Endometrial microvascular endothelial cells (primary cell): ENCODE results near the gene UGT2B7. TPM values are rescaled to one million over a fixed set of nuclear protein-coding genes. Genes with fewer than 3 reads are reported as not detected.
"Not testable (repeated sequence)": the region's sequence is repeated elsewhere in the genome, so short reads cannot be mapped to it uniquely, and the experiment has no call there.

Experiments
- in situ Hi-C: cut with HindIII; loops from 2 replicates; pipeline ENCODE4 v1.10.0; 2017; ENCODE audit warnings: low sequenced_read_pairs, low pct_unique_long_range_greater_than_20kb; ENCODE audit errors: inconsistent ontology term
- total RNA-seq: library from RNA; depleted of rRNA; stranded (reverse); fragments of >200 nt; gene quantifications from one replicate; pipeline ENCODE4 v1.2.3, GENCODE V29; 2015; ENCODE audit errors: inconsistent ontology term

UGT2B7 gene
- total RNA-seq = not detected

DNA sequence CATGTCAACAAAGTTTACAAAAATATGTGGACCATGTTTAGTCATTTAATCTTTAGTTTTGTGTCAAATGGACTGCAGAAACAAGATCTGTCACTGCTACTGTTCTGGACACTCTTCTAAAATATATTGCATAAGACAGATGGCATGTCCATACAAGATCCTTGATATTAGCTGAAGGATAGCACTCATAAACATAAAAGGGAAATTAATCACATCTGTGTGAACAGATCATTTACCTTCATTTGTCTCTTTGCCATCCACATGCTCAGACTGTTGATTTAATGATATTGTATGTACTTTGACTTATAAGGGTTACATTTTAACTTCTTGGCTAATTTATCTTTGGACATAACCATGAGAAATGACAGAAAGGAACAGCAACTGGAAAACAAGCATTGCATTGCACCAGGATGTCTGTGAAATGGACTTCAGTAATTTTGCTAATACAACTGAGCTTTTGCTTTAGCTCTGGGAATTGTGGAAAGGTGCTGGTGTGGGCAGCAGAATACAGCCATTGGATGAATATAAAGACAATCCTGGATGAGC lies at the start of gene UGT2B7:
Gene UGT2B7 (plus strand): TSS at position 364 of the 546 bp plus-strand sequence. CDS start 47 bp downstream, at position 411.
- in situ Hi-C loops = no loop called here

DNA sequence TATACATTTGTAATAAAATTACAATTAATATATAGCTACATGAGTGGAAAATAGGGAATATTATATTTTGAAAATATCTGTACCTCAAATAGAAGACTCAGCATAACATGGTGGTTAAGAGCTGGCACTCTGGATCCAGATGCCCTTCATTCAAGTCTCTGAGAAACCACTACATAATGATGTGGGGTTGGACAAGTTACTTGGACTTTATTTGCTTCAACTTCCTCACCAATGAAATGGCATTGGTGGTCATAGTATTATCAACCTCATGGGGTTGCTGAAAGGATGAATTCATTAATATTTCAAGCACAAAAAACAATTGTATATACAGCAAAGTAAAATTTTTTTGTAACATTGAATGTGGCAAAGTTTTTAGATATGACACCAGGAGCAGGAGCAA lies 46.4 kb upstream of the UGT2B7 start:
- in situ Hi-C loops = no loop called here

DNA sequence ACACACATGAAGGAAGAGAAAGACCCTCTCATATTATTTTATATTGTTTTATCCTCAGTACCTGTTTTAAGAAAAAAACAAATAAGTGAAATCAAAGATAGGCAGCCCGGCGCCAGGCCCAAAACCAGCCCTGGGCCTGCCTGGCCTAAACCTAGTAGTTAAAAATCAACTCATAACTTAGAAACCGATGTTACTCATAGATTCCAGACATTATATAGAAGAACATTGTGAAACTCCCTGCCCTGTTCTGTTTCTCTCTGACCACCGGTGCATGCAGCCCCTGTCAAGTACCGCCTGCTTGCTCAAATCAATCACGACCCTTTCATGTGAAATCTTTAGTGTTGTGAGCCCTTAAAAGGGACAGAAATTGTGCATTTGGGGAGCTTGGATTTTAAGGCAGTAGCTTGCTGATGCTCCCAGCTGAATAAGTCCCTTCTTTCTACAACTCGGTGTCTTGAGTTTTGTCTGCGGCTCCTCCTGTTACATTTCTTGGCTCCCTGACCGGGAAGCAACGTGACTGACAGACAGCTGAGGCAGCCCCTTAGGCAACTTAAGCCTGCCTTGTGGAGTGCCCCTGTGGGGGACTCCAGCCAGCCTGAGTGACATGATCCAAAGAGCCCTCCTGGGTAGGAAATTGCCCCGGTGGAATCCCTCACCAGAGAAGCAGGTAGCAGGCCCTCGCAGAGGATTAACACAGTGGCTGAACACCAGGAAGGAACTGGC lies 45.3 kb upstream of the UGT2B7 start:
- in situ Hi-C loops = not testable (repeated sequence)

DNA sequence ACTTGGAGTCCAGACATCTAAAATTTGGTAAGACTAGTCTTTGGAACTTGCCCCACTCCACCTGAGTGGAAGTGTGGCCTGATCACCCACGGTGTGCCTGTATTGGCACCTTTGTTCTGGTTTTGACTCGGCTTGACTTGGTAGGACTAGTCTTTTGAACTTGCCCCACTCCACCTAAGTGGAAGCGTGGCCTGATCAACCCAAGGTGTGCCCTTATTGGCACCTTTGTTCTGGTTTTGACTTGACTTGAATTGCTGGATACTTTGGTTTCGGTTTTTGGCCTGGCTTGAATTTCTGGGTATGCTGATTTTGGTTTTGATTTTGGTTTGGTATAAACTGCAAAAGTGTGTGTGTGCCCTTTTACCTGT lies 44.7 kb upstream of the UGT2B7 start:
- in situ Hi-C loops = no loop called here

DNA sequence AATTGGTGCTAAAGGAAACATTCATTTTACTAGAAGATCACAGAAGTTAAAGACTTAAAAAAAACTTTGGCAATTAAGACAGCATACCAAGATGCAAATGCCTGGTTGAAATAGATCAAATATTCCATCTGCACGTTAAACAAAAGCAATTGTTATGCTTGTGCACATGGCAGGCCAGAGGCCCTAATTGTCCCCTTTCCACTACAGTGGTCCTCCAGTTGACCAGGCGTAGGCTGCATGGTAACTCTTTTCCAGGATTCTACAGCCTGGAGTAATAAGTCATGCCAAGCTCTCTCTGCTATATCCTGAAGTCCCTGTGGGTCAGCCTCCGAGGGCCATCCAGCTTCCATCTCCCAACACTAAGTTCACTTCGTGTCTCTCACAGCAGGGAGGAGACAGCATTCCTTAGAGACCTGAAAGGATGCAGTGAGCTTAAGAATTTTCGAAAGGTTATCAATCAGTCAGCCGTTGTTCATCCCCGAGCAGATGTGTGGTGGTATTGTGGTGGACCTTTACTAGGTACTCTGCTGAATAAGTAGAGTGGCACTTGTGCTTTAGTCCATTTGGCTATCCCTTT lies 42.9 kb upstream of the UGT2B7 start:
- in situ Hi-C loops = not testable (repeated sequence)

DNA sequence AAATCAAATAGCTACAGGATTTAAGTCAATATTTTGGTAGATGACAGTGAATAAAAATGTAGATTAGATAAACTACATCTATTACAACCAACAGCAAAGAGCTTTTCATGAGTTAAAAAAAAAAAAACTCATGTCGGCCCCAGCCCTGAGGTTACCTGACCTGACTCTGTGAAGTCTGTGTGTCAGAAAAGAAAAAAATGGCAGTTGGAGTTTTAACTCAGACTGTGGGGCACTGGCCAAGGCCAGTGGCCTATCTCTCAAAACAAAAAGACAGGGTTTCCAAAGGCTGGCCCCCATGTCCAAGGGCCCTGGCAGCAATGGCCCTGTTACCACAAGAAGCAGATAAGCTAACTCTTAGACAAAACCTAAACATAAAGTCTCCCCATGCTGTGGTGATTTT lies 42.2 kb upstream of the UGT2B7 start:
- in situ Hi-C loops = not testable (repeated sequence)

DNA sequence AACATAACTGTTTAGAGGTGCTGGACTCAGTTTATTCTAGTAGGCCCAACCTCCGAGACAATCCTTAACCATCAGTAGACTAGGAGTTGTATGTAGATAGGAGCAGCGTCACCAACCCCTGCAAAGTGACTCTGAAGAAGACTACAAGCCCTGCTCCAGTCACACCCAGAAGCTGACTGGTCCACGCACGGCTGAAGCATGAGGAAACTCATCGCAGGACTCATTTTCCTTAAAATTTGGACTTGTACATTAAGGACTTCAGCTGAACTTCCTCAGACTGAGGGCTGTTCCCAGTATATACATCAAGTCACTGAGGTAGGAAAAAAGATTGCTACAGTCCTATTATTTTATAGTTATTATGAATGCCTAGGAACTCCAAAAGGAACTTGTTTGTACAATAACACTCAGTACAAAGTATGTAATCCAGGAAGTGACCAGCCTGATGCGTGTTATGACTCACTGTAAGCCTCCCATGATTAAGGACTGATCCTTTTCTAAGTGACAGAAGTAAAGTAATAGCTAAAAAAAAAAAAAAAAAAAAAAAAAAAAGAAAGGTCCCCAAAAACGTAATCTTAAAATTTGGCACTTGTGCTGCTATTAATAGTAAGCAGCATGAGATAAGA lies 41.6 kb upstream of the UGT2B7 start:
- in situ Hi-C loops = no loop called here

DNA sequence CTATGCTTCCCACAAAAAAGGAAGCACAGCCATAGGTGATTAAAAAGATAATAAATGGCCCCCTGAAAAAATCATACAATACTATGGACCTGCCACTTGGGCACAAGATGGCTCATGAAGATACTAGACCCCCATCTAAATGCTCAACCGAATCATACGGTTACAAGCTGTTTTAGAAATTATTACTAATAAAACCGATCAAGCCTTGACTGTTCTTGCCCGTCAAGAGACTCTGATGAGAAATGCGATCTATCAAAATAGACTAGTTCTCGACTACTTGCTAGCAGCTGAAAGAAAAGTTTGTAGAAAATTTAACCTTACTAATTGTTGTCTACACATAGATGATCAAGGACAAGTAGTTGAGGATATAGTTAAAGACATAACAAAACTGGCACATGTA lies 40.1 kb upstream of the UGT2B7 start:
- in situ Hi-C loops = no loop called here

DNA sequence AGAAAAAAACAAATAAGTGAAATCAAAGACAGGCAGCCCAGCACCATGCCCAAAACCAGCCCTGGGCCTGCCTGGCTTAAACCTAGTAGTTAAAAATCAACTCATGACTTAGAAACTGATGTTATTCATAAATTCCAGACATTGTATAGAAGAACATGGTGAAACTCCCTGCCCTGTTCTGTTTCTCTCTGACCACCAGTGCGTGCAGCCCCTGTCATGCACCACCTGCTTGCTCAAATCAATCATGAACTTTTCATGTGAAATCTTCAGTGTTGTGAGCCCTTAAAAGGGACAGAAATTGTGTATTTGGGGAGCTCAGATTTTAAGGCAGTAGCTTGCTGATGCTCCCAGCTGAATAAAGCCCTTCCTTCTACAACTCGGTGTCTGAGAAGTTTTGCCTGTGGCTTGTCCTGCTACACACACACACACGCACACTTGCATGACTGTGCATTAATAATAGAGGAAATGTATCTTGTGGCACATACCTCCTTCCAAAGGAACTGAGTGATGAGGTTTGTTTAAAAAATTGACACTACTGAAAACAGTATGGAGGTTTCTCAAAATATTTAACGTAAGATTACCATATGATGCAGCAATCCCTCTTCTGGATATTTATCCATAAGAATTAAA lies 39.2 kb upstream of the UGT2B7 start:
- in situ Hi-C loops = no loop called here

DNA sequence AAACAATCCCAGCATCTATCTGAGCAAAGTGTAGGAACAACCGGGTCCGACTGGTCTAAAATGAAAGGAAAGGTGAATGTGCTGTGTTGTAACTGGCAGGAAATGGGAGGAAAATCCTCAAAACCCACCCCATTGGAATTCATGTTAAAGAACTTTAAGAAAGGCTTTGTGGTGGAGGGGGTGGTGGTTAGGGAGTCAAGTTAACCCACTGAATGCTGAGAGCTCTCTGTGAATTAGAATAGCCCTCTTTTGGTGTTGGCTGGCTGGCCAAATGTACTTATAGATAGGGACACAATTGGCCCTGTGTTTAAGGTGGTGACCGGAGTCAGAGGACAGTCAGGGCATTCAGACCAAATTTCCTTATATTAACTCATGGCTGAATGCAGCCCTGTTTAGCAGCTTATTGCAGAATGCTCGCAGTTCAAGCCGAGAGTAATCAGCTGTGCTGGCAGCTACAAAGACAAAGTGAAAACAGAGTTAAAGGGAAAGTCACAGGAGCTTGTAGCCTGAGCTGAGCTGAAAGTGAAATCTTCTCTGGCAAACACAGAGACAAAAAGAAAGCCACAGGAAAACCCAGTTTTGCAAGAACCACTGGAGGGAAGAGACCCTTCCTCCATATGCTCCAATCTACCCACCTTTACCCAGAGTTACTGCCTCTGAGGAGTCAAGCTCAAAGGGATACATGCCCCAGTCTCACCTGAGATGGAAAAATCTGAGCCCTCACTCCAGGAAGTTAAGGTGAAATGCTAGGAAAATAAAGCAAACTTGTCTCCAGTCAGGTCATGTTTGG lies 38.5 kb upstream of the UGT2B7 start:
- in situ Hi-C loops = no loop called here

DNA sequence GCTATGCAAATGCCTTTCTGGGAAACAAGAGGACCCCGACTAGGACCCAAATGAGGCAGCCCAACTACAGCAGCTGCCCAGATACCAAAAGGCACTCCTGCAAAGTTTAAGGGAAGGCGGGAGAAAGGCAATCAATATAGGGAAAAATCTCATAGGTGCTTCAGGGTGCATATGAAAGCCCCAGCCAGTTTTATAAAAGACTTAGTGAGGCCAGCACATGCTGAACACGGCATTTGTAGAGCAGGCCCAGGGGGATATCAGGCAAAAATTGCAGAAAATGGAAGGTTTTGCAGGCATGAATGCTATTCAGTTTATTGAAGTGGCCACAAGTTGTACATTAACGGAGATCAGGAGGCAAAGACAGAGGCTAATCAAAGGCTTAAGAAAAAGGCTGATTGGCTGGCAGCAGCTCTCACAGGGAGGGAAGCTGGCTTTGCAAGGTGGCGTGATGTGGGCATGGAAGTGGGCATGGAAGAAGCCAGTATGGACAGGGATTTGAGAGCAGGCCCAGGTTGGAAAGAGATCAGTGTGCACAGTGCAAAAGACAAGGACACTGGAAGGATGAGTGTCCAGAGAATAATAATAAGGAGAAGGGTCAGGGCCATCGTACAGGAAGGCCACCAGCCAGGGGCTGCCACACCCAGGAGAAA lies 37.7 kb upstream of the UGT2B7 start:
- in situ Hi-C loops = no loop called here

DNA sequence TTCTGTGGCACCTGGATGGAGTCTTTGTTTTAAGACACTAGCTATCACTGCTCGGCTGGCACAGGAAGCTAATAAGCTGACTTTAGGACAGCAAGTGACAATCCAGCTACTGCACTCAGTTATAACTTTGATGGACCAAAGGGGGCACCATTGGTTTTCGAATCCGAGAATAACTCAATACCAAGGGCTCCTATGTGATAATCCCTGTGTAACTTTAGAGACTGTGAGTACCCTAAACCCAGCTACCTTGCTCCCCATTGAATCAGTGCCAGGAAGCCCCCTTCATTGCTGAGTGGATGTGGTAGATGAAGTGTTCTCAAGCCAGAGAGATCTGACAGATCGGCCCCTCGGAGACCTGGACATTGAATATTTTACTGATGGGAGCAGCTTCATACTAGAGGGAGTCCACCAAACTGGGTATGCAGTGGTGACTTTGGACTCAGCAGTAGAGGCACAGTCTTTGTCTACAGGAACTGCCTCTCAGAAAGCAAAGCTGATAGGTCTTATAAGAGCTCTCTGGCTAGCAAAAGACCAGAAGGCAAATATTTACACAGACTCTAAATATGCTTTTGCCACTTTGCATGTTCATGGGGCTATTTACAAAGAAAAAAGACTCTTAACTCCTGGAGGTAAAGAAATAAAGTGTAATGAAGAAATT lies 35.5 kb upstream of the UGT2B7 start:
- in situ Hi-C loops = no loop called here

DNA sequence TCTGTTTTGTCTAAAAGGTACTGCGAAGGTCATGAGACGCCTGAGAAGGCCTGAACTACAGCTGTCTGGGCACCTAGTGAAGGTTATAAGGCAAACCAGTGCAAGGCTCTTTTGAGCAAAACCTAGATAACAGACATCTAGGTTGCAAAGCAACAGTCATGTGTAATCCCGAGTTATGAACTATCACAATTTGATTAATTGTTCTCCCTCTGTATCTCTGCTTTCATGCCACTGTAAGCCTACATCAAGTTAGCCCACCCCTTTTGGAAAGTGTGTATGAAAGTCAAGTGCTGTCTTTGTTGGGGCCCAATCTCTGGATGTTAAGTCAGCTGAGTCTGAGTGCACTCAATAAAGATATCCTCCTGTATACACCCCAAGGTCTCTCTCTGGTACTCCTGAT lies 31.9 kb upstream of the UGT2B7 start:
- in situ Hi-C loops = no loop called here

DNA sequence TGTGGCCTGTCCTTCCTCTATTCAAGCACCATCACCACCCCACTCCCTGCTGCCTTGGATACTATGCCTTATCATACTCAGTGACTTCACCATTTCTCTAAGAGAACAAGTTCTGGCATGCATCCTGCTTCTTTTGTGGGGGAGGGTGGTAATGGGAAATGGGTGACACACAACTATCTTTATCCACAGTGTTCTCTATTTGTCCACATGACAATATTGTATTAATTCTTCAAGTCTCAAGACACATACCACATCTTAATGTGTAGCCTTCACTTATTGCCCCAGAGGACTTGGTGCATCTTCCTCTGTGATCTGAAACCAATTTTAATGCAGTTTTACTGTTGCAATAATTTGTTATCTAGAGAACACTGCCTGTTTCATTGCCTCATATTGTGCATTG lies 29.3 kb upstream of the UGT2B7 start:
- in situ Hi-C loops = no loop called here

DNA sequence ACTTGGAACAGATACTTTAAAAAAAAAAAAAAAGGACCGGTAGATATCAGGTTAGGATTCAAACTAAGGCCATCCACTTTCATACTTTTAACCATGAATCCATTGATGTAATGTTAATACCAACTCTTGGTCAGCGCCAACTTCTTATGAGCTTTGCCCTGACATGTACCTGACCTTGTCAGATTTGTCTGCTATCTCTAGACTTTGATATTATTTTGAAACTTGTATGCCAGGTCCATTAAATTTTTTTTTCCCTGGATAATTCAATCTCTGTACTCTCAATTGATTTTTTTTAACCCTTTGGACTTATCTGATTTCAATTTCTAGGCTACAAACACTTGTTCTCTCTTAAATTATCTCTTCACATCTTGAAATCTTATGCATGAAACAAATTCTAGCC lies 27.2 kb upstream of the UGT2B7 start:
- in situ Hi-C loops = no loop called here

DNA sequence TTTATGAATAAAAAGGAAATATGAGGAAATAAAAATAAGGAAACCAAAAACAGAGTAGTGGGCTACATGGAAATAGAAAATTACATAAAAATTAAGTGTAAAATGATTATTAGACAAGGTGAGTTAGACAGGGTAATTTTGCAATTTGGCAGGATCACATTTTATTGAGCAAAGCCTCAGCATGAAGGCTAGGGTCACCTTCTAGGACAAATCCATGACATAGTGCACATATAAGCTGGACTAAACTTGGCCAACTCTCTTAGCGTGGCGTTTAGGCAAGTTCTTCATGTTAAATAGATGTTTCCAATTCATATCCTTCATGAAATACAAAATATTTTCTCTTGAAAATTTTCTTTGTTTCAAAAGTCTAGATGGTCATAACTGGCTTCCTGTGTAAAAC lies 25.7 kb upstream of the UGT2B7 start:
- in situ Hi-C loops = no loop called here

DNA sequence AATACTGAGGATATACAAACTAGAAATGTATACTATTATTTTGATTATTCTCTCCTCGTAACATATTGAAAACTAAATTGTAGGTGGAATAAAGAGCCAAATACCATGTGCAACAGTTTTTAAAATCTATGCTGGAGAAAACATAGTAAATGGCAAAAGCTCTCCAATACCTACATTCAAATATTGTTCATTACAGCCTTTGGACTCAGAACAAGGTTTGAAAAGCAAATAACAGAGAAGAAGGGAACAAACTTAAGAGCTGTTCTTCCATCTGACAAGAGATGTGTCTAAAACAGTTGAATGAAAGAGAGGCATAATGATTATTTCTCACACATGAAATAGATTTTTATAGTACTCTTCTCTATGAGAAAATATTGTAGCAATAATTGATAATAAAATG lies 25.0 kb upstream of the UGT2B7 start:
- in situ Hi-C loops = no loop called here

DNA sequence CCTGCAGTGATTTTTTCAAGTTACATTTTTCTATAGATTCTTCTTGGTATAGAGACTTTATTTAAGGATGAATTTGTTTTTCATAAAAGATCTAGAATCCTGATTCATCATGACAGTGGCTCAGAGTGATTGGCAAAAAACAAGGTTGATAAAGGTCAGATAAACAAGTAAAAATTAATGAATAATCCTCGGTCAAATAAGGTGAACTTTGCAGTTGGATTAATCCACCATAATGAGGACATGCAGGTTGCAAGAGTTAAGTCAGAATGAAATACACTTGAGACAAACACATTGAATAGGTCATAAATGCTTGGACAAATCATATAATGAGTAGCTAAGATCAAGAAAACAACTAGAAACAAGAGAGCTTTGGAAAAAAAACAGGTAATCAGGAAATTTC lies 22.9 kb upstream of the UGT2B7 start:
- in situ Hi-C loops = no loop called here
